Thymus (tissue), 14 donors: ENCODE data around the gene ODAD4. TPM values are rescaled to one million over a fixed set of nuclear protein-coding genes. Genes with fewer than 3 reads are reported as not detected.

Source experiments
- DNase-seq, 9 donors: peaks; one replicate each; pipeline ENCODE4 v3.0.0-alpha.2; 2013; ENCODE audit warnings: low spot score in 9 of 9, low read depth in 6 of 9, missing footprints in 1 of 9
- H3K27ac ChIP-seq, 2 donors: one replicate each; pipeline ENCODE4 v1.5.1; 2013; ENCODE audit warnings: control low read depth in 1 of 2, low read depth in 1 of 2, low read length in 1 of 2, mild to moderate bottlenecking in 1 of 2, moderate library complexity in 1 of 2
- H3K27me3 ChIP-seq, 2 donors: one replicate each; pipeline ENCODE4 v1.5.1; 2013; ENCODE audit warnings: low read length in 1 of 2; ENCODE audit not compliant: control insufficient read depth in 2 of 2, insufficient read depth in 1 of 2
- H3K36me3 ChIP-seq, 2 donors: one replicate each; pipeline ENCODE4 v1.5.1; 2013; ENCODE audit warnings: low read length in 1 of 2, mild to moderate bottlenecking in 1 of 2, moderate library complexity in 1 of 2; ENCODE audit not compliant: control insufficient read depth in 2 of 2, insufficient read depth in 2 of 2
- H3K4me1 ChIP-seq, 2 donors: one replicate each; pipeline ENCODE4 v1.5.1; 2013; ENCODE audit warnings: low read length in 2 of 2; ENCODE audit not compliant: control insufficient read depth in 2 of 2, insufficient read depth in 2 of 2
- H3K4me3 ChIP-seq, 2 donors: one replicate each; pipeline ENCODE4 v1.5.1; 2013; ENCODE audit warnings: low read length in 2 of 2, control low read depth in 1 of 2, mild to moderate bottlenecking in 1 of 2
- H3K9me3 ChIP-seq, 2 donors: one replicate each; pipeline ENCODE4 v1.5.1; 2013; ENCODE audit warnings: low read length in 1 of 2, mild to moderate bottlenecking in 1 of 2; ENCODE audit not compliant: control insufficient read depth in 2 of 2, insufficient read depth in 1 of 2
- WGBS: extraction: QIAGEN DNeasy Blood & Tissue Kit; methylation state at CpG from one replicate; pipeline ENCODE4 v1.1.7; 2013; 5-methylcytosine and 5-hydroxymethylcytosine counted together
- long read RNA-seq, 10 donors: transcript quantifications; one replicate each; lab custom pipeline, GENCODE V29; 2026
- polyA plus RNA-seq: library from polyadenylated mRNA; stranded (reverse); fragments of 200-250 nt; gene quantifications from one replicate; pipeline ENCODE4 v1.2.3, GENCODE V29; 2013
- total RNA-seq: library from RNA; stranded (reverse); fragments of 120-200 nt; gene quantifications from one replicate; pipeline ENCODE4 v1.2.4, GENCODE V29; 2013
- donor health status: healthy.

Gene ODAD4, protein sequence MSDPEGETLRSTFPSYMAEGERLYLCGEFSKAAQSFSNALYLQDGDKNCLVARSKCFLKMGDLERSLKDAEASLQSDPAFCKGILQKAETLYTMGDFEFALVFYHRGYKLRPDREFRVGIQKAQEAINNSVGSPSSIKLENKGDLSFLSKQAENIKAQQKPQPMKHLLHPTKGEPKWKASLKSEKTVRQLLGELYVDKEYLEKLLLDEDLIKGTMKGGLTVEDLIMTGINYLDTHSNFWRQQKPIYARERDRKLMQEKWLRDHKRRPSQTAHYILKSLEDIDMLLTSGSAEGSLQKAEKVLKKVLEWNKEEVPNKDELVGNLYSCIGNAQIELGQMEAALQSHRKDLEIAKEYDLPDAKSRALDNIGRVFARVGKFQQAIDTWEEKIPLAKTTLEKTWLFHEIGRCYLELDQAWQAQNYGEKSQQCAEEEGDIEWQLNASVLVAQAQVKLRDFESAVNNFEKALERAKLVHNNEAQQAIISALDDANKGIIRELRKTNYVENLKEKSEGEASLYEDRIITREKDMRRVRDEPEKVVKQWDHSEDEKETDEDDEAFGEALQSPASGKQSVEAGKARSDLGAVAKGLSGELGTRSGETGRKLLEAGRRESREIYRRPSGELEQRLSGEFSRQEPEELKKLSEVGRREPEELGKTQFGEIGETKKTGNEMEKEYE
- 0.61 TPM for total RNA-seq
- 1.4 TPM for polyA plus RNA-seq
- long read RNA-seq, donor 1 = 0 reads
- long read RNA-seq, donor 2 = 0 reads
- long read RNA-seq, donor 3 = 0 reads
- long read RNA-seq, donor 4 = 0 reads
- long read RNA-seq, donor 5 = 0 reads
- long read RNA-seq, donor 6 = 0 reads
- long read RNA-seq, donor 7 = 0 reads
- long read RNA-seq, donor 8, partial matches to known transcripts = 21 of 27 reads
- long read RNA-seq, donor 8, other reads (novel, unspliced or antisense) = 6 of 27 reads
- long read RNA-seq, donor 9, partial matches to known transcripts = 0 of 1 reads
- long read RNA-seq, donor 9, other reads (novel, unspliced or antisense) = 0 of 1 reads
- long read RNA-seq, donor 10 = 0 reads

DNA sequence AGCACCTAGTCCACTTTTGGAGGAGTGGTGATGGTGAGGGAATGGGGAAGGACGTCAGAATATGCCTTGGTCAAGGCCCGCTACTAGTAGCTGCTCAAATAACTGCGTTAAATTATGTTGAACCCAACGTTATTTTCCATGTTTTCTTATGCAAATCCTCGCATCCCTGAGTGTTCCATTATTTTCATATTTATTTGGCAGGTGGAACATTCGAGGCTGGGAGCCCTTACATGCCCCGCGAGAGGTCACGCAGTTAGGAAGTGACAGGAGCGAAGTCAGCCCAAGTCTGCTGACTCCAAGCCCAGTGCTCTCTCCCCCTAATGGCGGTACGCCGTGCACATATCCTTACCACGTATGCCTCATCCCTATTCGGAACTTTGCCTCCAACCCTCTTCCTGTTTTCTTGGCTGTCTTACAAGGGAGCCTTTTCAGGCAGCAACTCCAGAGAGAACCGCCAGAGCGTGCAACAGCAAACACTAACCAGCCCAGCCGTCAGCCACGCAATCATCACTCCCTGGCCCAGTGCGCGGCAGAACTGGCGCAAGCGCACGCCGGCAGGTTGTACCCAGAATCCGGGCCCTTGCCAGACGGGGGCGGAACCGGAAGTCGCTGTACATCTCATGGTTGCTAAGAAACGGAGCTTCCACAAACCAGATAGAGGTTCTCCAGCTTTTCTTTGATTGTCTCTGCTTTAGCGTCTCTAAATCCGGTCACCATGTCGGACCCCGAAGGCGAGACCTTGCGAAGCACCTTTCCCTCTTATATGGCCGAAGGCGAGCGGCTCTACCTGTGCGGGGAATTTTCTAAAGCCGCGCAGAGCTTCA lies at the start of gene ODAD4:
ODAD4 (plus strand) TSS at position 609 of the 824 bp plus-strand sequence; CDS start at position 716, 107 bp downstream.
- WGBS = 4% methylated on average over 43 of the region's 43 CpGs
- H3K36me3 ChIP-seq = no peaks in the 10 kb centered on the region
- H3K27me3 ChIP-seq = no peaks in the 10 kb centered on the region
- peak within 1 kb of the TSS; percentile 61 to 75 for H3K4me3 ChIP-seq
- no peaks in the 10 kb centered on the region for H3K9me3 ChIP-seq
- H3K4me1 ChIP-seq = peaks cover 4 to 23% of the 10 kb centered on the region in 2 donors
- DNase-seq = peak; percentile 79 to 96 (median 87)
- H3K27ac ChIP-seq = peak within 1 kb of the TSS; percentile 69 to 84

DNA sequence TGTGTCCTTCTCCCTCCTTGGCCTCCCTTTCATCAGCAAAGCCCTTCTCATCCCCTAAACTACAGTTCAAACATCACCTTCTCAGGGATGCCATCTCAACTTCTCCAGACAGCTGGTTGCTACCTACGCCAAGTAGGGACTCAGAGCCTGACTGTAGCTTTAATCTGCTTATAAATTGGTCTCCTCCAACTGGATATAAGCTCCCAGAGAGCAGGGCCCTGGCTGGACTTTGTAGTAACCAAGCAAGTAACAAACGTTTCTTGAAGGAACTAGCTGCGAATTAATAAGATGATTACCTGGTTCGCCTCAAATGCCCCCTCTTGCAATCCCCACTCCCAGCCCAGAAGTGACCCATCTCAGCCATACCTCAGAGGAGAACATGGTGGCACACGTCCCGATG lies 47.7 kb upstream of the ODAD4 start:
- peaks cover 74 to 92% of the 10 kb centered on the region in 2 donors for H3K36me3 ChIP-seq
- no peaks in the 10 kb centered on the region for H3K27me3 ChIP-seq
- no peak overlapping the region for H3K27ac ChIP-seq
- H3K4me3 ChIP-seq = no peak overlapping the region
- no peak for DNase-seq
- WGBS = 96% methylated on average over 6 of the region's 6 CpGs
- no peaks in the 10 kb centered on the region for H3K9me3 ChIP-seq
- H3K4me1 ChIP-seq = no peaks in the 10 kb centered on the region

DNA sequence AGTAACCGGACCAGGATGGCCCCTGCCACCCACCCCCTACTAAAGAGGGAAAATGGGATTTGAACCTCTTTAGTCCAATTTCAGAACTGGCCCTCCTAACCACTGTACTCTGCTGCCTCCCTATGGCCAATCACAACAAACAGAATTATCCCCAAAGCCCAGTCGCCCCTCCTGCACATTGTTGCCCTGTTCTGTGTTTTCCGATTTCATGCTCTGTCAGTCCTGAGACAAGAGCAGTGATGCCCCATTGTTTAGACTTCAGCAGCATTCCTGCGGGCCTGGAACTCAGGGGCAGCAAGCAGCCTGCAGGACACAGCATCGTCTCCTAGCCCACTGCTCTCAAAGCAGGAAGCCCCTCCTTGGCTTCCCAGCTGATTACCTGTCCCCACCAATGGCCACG lies 44.7 kb upstream of the ODAD4 start:
- WGBS = 97% methylated on average over 6 of the region's 6 CpGs
- no peak overlapping the region for H3K4me3 ChIP-seq
- H3K27me3 ChIP-seq = no peaks in the 10 kb centered on the region
- no peaks in the 10 kb centered on the region for H3K4me1 ChIP-seq
- DNase-seq = peak in 1 of 9 donors; percentile 10
- no peak overlapping the region for H3K27ac ChIP-seq
- no peaks in the 10 kb centered on the region for H3K9me3 ChIP-seq
- peaks cover 73 to 86% of the 10 kb centered on the region in 2 donors for H3K36me3 ChIP-seq

DNA sequence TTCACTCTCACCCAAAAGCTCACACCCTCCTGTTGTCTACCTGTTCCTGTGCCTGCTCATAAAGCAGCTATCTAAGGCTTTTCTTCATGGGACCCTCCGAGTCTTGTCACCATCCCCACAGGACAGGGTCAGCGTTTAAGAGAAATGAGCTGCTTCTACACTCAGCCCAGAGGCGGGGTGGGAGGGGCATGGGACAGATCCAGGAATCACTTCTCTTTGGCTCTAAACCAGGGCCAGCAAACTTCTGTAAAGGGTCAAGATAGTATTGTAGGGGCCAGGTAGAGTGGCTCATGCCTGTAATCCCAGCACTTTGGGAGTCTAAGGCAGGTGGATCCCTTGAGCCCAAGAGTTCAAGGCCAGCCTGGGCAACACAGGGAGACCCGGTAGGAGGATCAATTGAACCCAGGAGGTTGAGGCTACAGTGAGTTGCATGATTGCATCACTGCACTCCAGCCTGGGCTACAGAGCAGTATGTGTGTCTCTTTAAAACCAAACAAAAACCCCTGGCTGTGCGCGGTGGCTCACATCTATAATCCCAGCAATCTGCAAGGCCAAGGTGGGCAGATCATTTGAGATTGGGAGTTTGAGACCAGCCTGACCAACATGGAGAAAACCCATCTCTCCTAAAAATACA lies 42.0 kb upstream of the ODAD4 start:
- no peak overlapping the region for H3K4me3 ChIP-seq
- DNase-seq = no peak
- H3K27ac ChIP-seq = no peak overlapping the region
- no peaks in the 10 kb centered on the region for H3K9me3 ChIP-seq
- no peaks in the 10 kb centered on the region for H3K27me3 ChIP-seq
- WGBS = 98% methylated on average over 6 of the region's 6 CpGs
- H3K36me3 ChIP-seq = peaks cover 80 to 86% of the 10 kb centered on the region in 2 donors
- no peaks in the 10 kb centered on the region for H3K4me1 ChIP-seq

DNA sequence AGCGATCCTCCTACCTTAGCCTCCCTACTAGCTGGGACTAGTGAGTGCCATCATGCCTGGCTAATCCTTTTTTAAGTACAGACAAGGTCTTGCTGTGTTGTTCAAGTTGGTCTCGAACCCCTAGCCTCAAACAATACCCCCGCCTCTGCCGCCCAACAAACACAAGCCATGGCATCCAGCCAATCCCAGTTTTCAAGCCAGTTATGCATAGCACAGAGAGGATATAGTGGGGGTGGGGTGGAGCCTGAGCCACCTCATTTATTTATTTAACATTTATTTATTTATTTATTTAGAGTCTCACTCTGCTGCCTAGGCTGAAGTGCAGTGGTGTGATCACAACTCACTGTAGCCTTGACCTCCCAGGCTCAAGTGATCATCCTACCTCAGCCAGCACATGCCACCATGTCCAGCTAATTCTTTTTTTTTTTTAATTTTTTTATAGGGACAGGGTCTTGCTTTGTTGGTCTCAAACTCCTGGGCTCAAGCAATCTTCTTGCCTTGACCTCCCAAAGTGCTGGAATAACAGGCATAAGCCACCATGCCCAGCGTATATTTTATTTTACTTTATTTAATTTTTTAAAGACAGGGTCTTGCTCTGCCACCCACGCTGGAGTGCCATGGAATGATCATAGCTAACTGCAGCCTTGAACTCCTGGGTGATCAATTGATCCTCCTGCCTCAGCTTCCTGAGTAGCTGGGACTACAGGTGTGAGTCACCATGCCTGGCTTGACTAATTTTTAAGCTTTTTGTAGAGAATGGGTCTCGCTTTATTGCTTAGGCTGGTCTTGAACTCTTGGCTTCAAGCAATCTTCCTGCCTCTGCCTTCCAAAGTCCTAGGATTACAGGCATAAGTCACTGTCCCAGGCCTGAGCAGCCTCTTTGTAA lies 39.0 kb upstream of the ODAD4 start:
- no peaks in the 10 kb centered on the region for H3K27me3 ChIP-seq
- no peaks in the 10 kb centered on the region for H3K9me3 ChIP-seq
- H3K4me1 ChIP-seq = no peaks in the 10 kb centered on the region
- no peak overlapping the region for H3K4me3 ChIP-seq
- no peak overlapping the region for H3K27ac ChIP-seq
- 99% methylated on average over 7 of the region's 7 CpGs for WGBS
- DNase-seq = no peak
- peaks cover 78 to 80% of the 10 kb centered on the region in 2 donors for H3K36me3 ChIP-seq

DNA sequence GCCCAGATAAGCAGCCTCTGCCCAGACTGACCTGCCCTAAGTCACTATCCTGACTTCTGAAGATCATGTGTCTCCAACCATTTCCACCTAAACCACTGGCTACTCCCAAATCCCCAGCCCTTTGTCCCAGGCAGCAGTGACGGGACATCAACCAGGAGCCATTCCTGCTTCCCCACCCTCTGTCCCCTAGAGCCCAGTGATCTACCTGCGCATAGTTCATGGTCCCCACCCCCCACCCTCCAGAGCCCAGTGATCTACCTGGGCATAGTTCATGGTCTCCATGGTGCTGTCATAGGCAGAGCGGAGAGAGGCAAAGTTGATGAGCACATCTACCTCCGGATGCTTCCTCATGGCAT lies 38.4 kb upstream of the ODAD4 start:
- Histone ChIP-seq H3K27ac (no peak overlapping the region), H3K9me3 (no peaks in the 10 kb centered on the region), H3K27me3 (no peaks in the 10 kb centered on the region), H3K36me3 (peaks cover 78 to 80% of the 10 kb centered on the region in 2 donors), H3K4me3 (no peak overlapping the region), H3K4me1 (no peaks in the 10 kb centered on the region)
- WGBS = over 99% methylated on average over 4 of the region's 4 CpGs
- DNase-seq = no peak

DNA sequence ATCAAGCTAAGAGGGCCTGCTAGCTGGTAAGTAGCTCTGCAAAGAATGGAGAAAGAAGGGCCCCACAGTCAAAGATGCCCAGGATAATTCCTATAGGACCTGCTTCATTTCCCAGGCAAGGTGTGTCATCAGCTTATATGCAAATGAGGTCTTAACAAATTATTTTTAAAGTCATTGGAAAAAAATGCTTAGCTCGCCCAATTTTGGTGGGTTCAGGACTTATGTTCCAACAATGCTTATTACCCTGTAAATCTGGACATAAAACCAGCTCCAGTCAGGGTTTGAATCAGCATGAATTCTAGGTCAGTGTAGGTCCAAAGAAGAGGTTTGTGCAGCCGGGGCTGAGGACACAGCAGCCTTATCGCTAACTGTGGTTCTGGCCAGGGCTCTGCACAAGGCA lies 37.0 kb upstream of the ODAD4 start:
- H3K36me3 ChIP-seq = peaks cover 80 to 88% of the 10 kb centered on the region in 2 donors
- WGBS = 99% methylated on average over 3 of the region's 3 CpGs
- H3K27ac ChIP-seq = no peak overlapping the region
- no peaks in the 10 kb centered on the region for H3K4me1 ChIP-seq
- H3K9me3 ChIP-seq = no peaks in the 10 kb centered on the region
- DNase-seq = no peak
- H3K4me3 ChIP-seq = no peak overlapping the region
- H3K27me3 ChIP-seq = no peaks in the 10 kb centered on the region
